CD4-positive, alpha-beta memory T cell (primary cell): Measurements from ENCODE around the gene ZYX. TPM values are rescaled to one million over a fixed set of nuclear protein-coding genes. Genes with fewer than 3 reads are reported as not detected.

Experiments used
- CTCF ChIA-PET: fragments of 350-600 bp; sonication (Branson Sonifier 250); formaldehyde crosslinking; loops from one replicate; lab custom pipeline; 2021; ENCODE audit warnings: inconsistent platforms; ENCODE audit not compliant: partially characterized antibody; lab: Charles Lee
- POLR2A ChIA-PET: fragments of 350-600 bp; sonication (Branson Sonifier 250); formaldehyde crosslinking; loops from one replicate; lab custom pipeline; 2021; ENCODE audit not compliant: partially characterized antibody; lab: Charles Lee
- DNase-seq, 5 donors: peaks; one replicate each; pipeline versions ENCODE4 v3.0.0 to v3.0.0-alpha.2; 2020 to 2022; ENCODE audit warnings: mixed read lengths in 1 of 5
- H3K27ac ChIP-seq: one replicate; pipeline ENCODE4 v1.7.0; 2013; ENCODE audit warnings: low read depth, low read length
- H3K27me3 ChIP-seq: 2 replicates; pipeline ENCODE4 v1.7.0; 2013; ENCODE audit warnings: mild to moderate bottlenecking, low read length, moderate library complexity; ENCODE audit not compliant: insufficient read depth
- H3K36me3 ChIP-seq: 2 replicates; pipeline ENCODE4 v1.7.0; 2013; ENCODE audit warnings: mild to moderate bottlenecking, low read length, moderate library complexity; ENCODE audit not compliant: insufficient read depth
- H3K4me1 ChIP-seq: 2 replicates; pipeline ENCODE4 v1.7.0; 2013; ENCODE audit warnings: mild to moderate bottlenecking, low read length, moderate library complexity; ENCODE audit not compliant: insufficient read depth
- H3K4me3 ChIP-seq, 2 donors: one replicate each; pipeline ENCODE4 v1.7.0; 2013; ENCODE audit warnings: low read length in 2 of 2, mild to moderate bottlenecking in 1 of 2
- H3K9me3 ChIP-seq, 2 donors: one replicate each; pipeline ENCODE4 v1.7.0; 2013; ENCODE audit warnings: low read length in 2 of 2, control low read depth in 1 of 2; ENCODE audit not compliant: control insufficient read depth in 1 of 2
- H3K27ac Mint-ChIP-seq, 7 donors: one replicate each; pipeline ENCODE4 v1.8.0; 2020 to 2021; ENCODE audit warnings: mixed read lengths in 7 of 7, mild to moderate bottlenecking in 6 of 7, inconsistent platforms in 3 of 7, moderate library complexity in 3 of 7
- H3K27me3 Mint-ChIP-seq, 2 donors: one replicate each; pipeline ENCODE4 v1.8.0; 2020 to 2021; ENCODE audit warnings: mixed read lengths in 2 of 2
- H3K36me3 Mint-ChIP-seq, 2 donors: one replicate each; pipeline ENCODE4 v1.8.0; 2020 to 2021; ENCODE audit warnings: mixed read lengths in 2 of 2, inconsistent platforms in 1 of 2, mild to moderate bottlenecking in 1 of 2
- H3K4me1 Mint-ChIP-seq, 4 donors: one replicate each; pipeline ENCODE4 v1.8.0; 2020 to 2021; ENCODE audit warnings: mixed read lengths in 4 of 4, mild to moderate bottlenecking in 1 of 4
- H3K4me3 Mint-ChIP-seq, 8 donors: one replicate each; pipeline ENCODE4 v1.8.0; 2020 to 2021; ENCODE audit warnings: mixed read lengths in 8 of 8, mild to moderate bottlenecking in 7 of 8, moderate library complexity in 6 of 8, inconsistent platforms in 3 of 8
- H3K9me3 Mint-ChIP-seq, 8 donors: one replicate each; pipeline ENCODE4 v1.8.0; 2020 to 2021; ENCODE audit warnings: mixed read lengths in 8 of 8, mild to moderate bottlenecking in 5 of 8, inconsistent platforms in 3 of 8, moderate library complexity in 1 of 8
- intact Hi-C: fragments of 100-400 bp; cut with micrococcal nuclease; formaldehyde crosslinking; loops from one replicate; pipeline ENCODE4 v1.15.1; 2023
- polyA plus RNA-seq, 2 donors: library from polyadenylated mRNA; unstranded; fragments of 300-500 nt; fragmentation: Illumina TruSeq; gene quantifications; one replicate each; pipeline ENCODE4 v1.2.3, GENCODE V29; 2021
- total RNA-seq, 2 experiments: library from RNA; stranded (reverse); gene quantifications; one replicate each; pipeline ENCODE4 v1.2.3, GENCODE V29; 2021

Gene ZYX
- total and polyA plus RNA-seq, 4 experiments from 2014 or later = 55.7 to 148 (median 145) TPM

DNA sequence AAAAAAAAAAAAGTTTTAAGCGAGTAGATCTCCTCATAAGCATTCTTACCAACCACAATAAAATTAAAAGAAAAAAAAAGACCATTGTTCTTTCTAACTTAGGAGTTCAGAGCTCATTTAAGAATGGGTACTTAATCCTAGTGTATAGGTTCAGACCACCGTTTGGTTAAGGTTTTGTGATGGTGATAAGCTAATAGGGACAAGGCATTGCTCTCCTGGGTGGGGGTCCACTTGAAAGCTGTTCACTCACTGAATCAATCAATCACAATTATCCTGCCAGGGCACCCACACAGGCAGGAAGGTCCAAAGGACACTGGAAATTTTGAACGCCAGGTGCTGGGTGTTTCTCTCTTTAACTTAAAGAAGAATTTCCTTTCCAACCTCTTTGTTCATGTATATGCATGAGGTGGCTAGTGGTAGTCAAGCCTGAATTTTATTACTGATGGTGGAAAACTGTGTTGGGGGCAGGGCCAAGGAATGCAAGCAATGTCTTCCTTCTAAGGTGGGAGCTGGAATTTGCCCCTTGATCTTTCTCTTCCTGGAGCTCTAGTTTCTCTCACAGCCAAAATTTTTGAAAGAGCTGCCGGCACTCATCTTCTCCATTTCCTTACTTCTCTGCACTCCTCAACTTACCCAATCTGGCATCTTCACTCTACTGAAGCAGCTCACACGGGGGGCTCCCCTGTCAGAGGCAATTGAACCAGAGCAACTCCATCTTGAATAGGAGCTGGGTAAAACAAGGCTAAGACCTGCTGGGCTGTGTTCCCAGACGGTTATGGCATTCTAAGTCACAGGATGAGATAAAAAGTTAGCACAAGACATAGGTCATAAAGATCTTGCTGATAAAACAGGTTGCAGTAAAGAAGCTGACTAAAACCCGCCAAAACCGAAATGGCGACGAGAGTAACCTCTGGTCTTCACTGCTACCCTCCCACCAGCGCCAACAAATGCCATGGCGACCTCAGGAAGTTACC lies 11.2 kb upstream of the ZYX start:
- peaks cover 6% of the 10 kb centered on the region for H3K27me3 ChIP-seq
- ChIA-PET CTCF (interaction anchor here (0.7 to 4.9 kb wide), 9 partner anchors 10 to 129 kb away, joined by 3 to 36 read pairs (median 7); no protein-coding TSS in a partner anchor), POLR2A (interaction anchor here (1.3 to 4.6 kb wide), 3 partner anchors 11 to 25 kb away, joined by 3 to 28 read pairs (median 4); partner anchors contain the start of gene ZYX)
- intact Hi-C loops = no loop called here
- Mint-ChIP-seq H3K36me3 (no peaks in the 10 kb centered on the region), H3K9me3 (no peaks in the 10 kb centered on the region), H3K4me1 (peaks cover 24 to 39% (median 31%) of the 10 kb centered on the region in 4 donors), H3K27ac (peak overlapping the region in 1 of 7 donors; percentile 11), H3K27me3 (peaks cover 4 to 6% of the 10 kb centered on the region in 2 donors), H3K4me3 (no peak overlapping the region)
- no peaks in the 10 kb centered on the region for H3K36me3 ChIP-seq
- no peak for DNase-seq
- H3K27ac ChIP-seq = no peak overlapping the region
- H3K4me1 ChIP-seq = peaks cover 23% of the 10 kb centered on the region
- no peaks in the 10 kb centered on the region for H3K9me3 ChIP-seq
- no peak overlapping the region for H3K4me3 ChIP-seq

DNA sequence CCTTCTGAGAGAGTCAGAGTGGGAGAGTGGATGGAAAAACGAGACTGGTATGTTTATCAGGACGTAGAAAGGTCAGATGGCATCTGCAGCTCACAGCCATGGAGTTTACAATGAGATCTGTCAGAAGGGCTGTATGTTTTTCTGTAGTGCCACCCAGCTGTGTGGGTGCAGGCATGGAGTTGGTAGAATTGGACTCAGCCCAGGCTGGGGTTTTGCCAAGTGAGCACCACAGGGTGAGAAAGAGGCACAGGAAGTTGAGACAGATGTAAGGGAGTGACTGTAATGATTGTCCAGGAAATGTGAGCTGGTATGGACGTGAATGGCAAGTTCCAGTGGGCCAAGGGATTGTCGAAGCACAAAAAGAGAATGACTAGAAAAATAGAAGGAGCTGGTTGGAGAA lies 9.1 kb upstream of the ZYX start:
- Mint-ChIP-seq H3K9me3 (no peaks in the 10 kb centered on the region), H3K4me1 (peaks cover 40 to 60% (median 50%) of the 10 kb centered on the region in 4 donors), H3K36me3 (no peaks in the 10 kb centered on the region), H3K27me3 (peaks cover 0 to 2% of the 10 kb centered on the region in 2 donors), H3K27ac (peak overlapping the region; percentile 65 to 90 (median 74)), H3K4me3 (peak overlapping the region in 7 of 8 donors; percentile 21 to 66 (median 62))
- peaks cover 43% of the 10 kb centered on the region for H3K4me1 ChIP-seq
- peak; percentile 46 to 65 (median 55) for DNase-seq
- H3K27me3 ChIP-seq = no peaks in the 10 kb centered on the region
- H3K27ac ChIP-seq = no peak overlapping the region
- POLR2A ChIA-PET = interaction anchor here (0.6 to 4.6 kb wide), 12 partner anchors 9 to 132 kb away, joined by 3 to 28 read pairs (median 6); partner anchors contain the start of genes CASP2 and ZYX
- no peak overlapping the region for H3K4me3 ChIP-seq
- no peaks in the 10 kb centered on the region for H3K36me3 ChIP-seq
- intact Hi-C loops = loop anchor here (1.0 kb wide), 2 partner anchors 27 to 132 kb away; no protein-coding TSS in a partner anchor
- CTCF ChIA-PET = interaction anchor here (0.6 to 6.7 kb wide), 23 partner anchors 8 to 368 kb away, joined by 3 to 71 read pairs (median 5); partner anchors contain the start of genes EPHA1 and FAM131B
- no peaks in the 10 kb centered on the region for H3K9me3 ChIP-seq

DNA sequence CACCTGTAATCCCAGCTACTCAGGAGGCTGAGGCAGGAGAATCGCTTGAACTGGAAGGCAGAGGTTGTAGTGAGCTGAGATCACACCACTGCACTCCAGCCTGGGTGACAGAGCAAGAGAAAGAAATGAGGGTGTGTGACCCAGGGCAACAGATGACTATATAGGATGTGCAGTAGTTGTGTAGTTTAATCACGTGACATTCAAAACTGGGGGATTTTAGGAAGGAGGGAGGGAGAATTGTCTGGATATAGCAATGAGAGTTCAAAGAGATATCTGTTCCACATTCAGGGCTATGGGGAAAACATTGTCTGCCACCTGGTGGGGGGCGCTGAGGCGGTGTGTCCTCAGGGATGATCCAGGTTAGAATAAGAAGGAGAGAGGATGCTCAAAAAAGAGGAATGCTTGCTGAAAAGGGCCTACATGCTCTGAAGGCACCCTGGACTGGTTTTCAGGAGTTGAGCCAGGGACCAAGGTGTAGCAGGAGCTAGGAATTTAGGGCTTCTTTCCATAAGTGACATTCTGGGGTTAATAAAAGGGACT lies 7.8 kb upstream of the ZYX start:
- peak overlapping the region in 1 of 8 donors; percentile 39 for H3K4me3 Mint-ChIP-seq
- CTCF ChIA-PET = interaction anchor here (0.8 to 6.7 kb wide), 10 partner anchors 11 to 133 kb away, joined by 3 to 71 read pairs (median 8); partner anchors contain the start of gene EPHA1

DNA sequence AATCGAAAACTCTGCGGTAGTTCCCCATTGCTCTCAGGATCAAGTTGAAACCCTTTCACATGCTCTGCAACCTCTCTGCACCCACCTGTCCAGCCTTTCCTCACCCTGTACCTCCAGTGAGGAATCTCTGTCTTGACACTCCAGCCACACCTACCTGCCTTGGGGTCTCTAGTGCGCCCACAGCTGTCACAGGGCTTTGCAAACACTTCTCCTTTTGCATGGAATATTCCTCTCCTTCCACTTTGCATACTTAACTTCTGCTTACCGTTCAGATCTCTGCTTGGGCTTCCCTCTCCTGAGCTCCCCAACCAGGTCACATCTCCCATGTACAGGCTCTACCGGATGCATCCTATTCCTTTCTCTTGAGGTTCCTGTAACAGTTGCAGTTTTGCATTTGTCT lies 6.6 kb upstream of the ZYX start:
- no peaks in the 10 kb centered on the region for H3K36me3 ChIP-seq
- peaks cover 0 to 2% (median 0%) of the 10 kb centered on the region in 8 donors for H3K9me3 Mint-ChIP-seq
- H3K36me3 Mint-ChIP-seq = peaks cover 0 to 4% of the 10 kb centered on the region in 2 donors
- H3K27ac Mint-ChIP-seq = peak overlapping the region; percentile 76 to 99 (median 88)
- peak overlapping the region in 3 of 8 donors; percentile 12 to 73 (median 18) for H3K4me3 Mint-ChIP-seq
- H3K4me3 ChIP-seq = no peak overlapping the region
- H3K4me1 ChIP-seq = peaks cover 58% of the 10 kb centered on the region
- peaks cover 53 to 81% (median 67%) of the 10 kb centered on the region in 4 donors for H3K4me1 Mint-ChIP-seq
- H3K27me3 ChIP-seq = no peaks in the 10 kb centered on the region
- H3K9me3 ChIP-seq = no peaks in the 10 kb centered on the region
- H3K27me3 Mint-ChIP-seq = no peaks in the 10 kb centered on the region
- POLR2A ChIA-PET = interaction anchor here (0.7 to 3.0 kb wide), 19 partner anchors 9 to 577 kb away, joined by 3 to 37 read pairs (median 6); partner anchors contain the start of genes CASP2, EPHA1 and FAM131B
- CTCF ChIA-PET = interaction anchor here (1.4 to 6.7 kb wide), 7 partner anchors 14 to 134 kb away, joined by 4 to 71 read pairs (median 15); partner anchors contain the start of genes EPHA1 and GSTK1
- intact Hi-C loops = loop anchor here (2.0 kb wide), 2 partner anchors 14 to 124 kb away; no protein-coding TSS in a partner anchor
- DNase-seq = no peak
- H3K27ac ChIP-seq = no peak overlapping the region

More for the DNA sequence above, 7.8 kb upstream of the ZYX start:
- Mint-ChIP-seq H3K4me1 (peaks cover 44 to 69% (median 56%) of the 10 kb centered on the region in 4 donors), H3K9me3 (no peaks in the 10 kb centered on the region), H3K27me3 (no peaks in the 10 kb centered on the region), H3K36me3 (no peaks in the 10 kb centered on the region), H3K27ac (peak overlapping the region in 6 of 7 donors; percentile 36 to 99 (median 67))
- Histone ChIP-seq H3K4me3 (no peak overlapping the region), H3K36me3 (no peaks in the 10 kb centered on the region), H3K27ac (no peak overlapping the region), H3K4me1 (peaks cover 46% of the 10 kb centered on the region), H3K27me3 (no peaks in the 10 kb centered on the region), H3K9me3 (no peaks in the 10 kb centered on the region)
- intact Hi-C loops = no loop called here
- no peak for DNase-seq
- POLR2A ChIA-PET = interaction anchor here (0.8 to 4.6 kb wide), 3 partner anchors 8 to 43 kb away, joined by 3 to 28 read pairs (median 7); partner anchors contain the start of gene ZYX

DNA sequence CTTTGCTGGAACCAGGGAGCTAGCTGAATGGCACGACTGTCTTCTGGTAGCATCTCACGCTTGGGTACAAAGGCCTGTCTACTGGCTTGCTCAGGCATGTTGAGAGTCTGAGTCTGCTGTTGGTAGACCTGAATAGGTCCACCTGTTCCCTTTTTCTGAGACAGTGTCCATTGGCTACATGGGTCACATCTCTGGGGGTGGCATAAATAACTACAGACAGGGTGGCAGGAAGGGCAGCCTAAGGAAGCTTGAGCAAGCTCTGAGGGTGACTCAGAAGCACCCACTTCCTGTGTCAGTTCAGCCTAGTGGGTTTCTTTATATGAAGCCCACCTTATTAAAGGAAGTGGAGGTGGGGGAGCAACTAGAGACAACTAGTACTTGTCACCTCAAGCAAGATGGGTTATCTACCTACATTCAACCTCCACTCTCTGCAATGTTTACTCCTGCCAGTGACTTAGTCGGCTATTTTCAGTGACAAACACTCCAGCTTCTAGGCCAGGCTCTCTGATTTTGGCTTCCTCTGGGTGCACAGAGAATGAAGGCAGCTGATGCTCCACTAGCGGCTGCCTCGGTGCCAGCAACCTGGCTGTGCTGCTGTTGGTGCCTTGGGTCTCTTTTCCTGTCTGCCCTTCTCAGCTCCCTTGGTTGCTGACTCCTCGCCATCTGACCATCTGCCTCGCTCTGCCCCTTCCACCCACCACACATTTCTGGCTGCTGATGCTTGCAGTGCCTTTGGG lies 5.7 kb upstream of the ZYX start:
- H3K27ac ChIP-seq = peak overlapping the region; percentile 62
- Mint-ChIP-seq H3K4me3 (peak overlapping the region in 7 of 8 donors; percentile 12 to 73 (median 47)), H3K36me3 (peaks cover 0 to 10% of the 10 kb centered on the region in 2 donors), H3K9me3 (peaks cover 0 to 2% (median 0%) of the 10 kb centered on the region in 8 donors), H3K27me3 (no peaks in the 10 kb centered on the region), H3K27ac (peak overlapping the region; percentile 86 to 99 (median 89)), H3K4me1 (peaks cover 55 to 90% (median 71%) of the 10 kb centered on the region in 4 donors)
- H3K4me3 ChIP-seq = peak overlapping the region in 1 of 2 donors; percentile 20
- no peaks in the 10 kb centered on the region for H3K27me3 ChIP-seq
- no peaks in the 10 kb centered on the region for H3K9me3 ChIP-seq
- no peaks in the 10 kb centered on the region for H3K36me3 ChIP-seq
- intact Hi-C loops = loop anchor here (1.0 to 2.0 kb wide), 3 partner anchors 13 to 125 kb away; partner anchors contain the start of gene FAM131B
- DNase-seq = peak; percentile 45 to 79 (median 51)
- CTCF ChIA-PET = interaction anchor here (0.6 to 6.7 kb wide), 16 partner anchors 9 to 135 kb away, joined by 3 to 71 read pairs (median 5); partner anchors contain the start of genes EPHA1 and GSTK1
- H3K4me1 ChIP-seq = peaks cover 64% of the 10 kb centered on the region
- POLR2A ChIA-PET = interaction anchor here (0.6 to 3.0 kb wide), 28 partner anchors 9 to 578 kb away, joined by 3 to 37 read pairs (median 4); partner anchors contain the start of genes CASP2, EPHA1, FAM131B and GSTK1

DNA sequence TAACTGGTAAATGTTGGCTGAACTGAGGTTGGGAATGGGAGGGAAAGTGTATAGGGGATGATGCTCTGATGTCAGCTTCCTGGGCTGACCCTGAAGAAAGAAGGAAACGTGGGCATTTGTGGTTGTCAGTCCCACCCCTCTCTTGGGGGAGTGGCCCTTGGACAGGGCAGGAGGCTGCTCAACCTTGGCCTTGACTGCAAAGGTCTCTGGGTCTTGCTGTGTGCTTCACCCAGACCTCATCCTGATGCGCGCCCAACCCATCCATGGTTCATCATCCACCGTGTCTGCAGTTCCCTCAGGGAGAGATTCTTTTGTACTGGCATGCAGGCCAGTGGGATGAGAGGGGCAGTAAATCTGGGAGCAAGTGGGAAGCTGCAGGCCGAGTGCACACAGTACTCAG lies 4.7 kb upstream of the ZYX start:
- DNase-seq = no peak
- Mint-ChIP-seq H3K36me3 (peaks cover 0 to 10% of the 10 kb centered on the region in 2 donors), H3K4me1 (peaks cover 52 to 82% (median 67%) of the 10 kb centered on the region in 4 donors), H3K9me3 (peaks cover 0 to 2% (median 0%) of the 10 kb centered on the region in 8 donors), H3K4me3 (peak overlapping the region in 2 of 8 donors; percentile 55 to 65), H3K27me3 (no peaks in the 10 kb centered on the region), H3K27ac (peak overlapping the region; percentile 48 to 99 (median 88))
- CTCF ChIA-PET = interaction anchor here (1.1 to 6.7 kb wide), 9 partner anchors 8 to 136 kb away, joined by 4 to 71 read pairs (median 11); partner anchors contain the start of gene EPHA1
- H3K36me3 ChIP-seq = no peaks in the 10 kb centered on the region
- no peak overlapping the region for H3K4me3 ChIP-seq
- no peaks in the 10 kb centered on the region for H3K9me3 ChIP-seq
- peaks cover 64% of the 10 kb centered on the region for H3K4me1 ChIP-seq
- H3K27ac ChIP-seq = peak overlapping the region; percentile 62
- POLR2A ChIA-PET = interaction anchor here (1.1 to 3.0 kb wide), 11 partner anchors 11 to 136 kb away, joined by 3 to 37 read pairs (median 9); partner anchors contain the start of genes CASP2, EPHA1, FAM131B and GSTK1
- intact Hi-C loops = no loop called here
- no peaks in the 10 kb centered on the region for H3K27me3 ChIP-seq
